Germinal center (tissue), 1 donor: Measurements from ENCODE around the gene TMEM63C.

ENCODE experiments used
- DNase-seq: peaks from one replicate; pipeline ENCODE4 v3.0.0; 2012; ENCODE audit warnings: mixed read lengths, low spot score

The TMEM63C gene

DNA sequence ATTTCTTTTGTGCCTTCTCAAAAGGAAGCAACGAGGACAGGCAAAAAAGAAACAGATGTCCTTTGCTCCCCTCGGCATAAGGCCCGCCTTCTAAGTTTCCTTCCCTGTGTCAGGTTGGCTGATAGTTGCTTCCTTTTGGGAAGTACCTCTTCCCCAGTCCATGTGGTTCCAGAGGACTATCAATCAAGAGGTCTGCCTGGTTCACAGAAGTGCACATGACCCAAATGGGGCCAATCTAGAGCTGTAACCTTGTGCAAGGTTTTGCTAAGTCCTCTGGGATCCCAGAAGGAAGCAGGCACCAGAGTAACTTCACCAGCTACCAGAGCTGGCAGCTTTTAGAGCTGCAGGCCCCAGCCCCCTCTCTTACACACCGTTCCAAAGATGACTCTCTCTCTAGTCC, 42.6 kb downstream of the TMEM63C start:
- DNase-seq = no peak

DNA sequence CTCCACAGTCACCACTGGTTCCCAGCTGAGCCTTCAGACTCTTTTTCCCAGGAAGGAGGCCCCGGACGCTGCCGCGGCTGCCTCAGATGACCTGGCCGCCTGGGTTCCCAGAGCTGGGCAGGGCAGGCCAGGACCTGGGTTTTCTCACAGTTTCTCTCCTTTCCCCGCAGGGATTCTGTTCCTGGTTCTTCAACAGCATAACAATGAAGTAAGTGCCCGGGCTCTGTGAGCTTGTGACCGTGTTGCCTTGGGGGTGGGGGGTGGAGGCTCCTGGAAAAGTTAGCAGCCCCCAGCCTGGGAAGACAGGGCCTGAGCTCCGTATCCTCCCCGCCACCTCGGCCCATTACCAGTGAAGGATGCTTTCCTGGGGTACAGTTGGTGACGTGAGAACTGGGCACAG, 43.7 kb downstream of the TMEM63C start:
- DNase-seq = no peak

DNA sequence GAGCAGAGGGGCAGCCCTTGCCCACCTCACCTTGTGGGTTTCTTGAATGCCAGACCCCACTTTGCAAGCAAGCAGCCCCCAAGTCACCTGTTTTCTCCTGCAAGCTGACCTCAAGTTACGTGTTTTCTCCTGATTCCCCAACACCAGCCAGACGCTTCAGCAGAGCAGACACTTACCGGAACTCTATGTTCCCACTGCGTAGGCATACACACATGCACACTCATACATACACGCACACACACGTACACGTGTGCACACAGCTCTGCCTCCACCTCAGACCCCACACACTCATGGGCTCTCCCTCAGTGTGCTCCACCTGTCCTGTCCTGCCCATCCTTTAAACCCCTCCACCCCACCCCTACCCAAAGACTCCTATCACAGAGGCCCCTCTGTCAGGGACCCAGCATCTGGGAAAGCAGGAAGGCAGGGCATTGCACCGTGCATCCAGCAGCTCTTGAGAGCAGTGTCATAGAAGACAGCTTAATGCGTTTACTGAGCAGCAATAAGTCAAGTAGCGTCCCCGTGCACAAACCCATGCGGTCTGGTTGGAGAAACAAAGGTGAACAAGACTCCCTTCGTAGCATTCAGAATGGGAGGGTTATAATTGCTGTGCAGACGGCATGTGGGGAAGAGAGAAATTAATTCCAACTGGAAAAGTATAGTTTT, 44.4 kb downstream of the TMEM63C start:
- DNase-seq = no peak

DNA sequence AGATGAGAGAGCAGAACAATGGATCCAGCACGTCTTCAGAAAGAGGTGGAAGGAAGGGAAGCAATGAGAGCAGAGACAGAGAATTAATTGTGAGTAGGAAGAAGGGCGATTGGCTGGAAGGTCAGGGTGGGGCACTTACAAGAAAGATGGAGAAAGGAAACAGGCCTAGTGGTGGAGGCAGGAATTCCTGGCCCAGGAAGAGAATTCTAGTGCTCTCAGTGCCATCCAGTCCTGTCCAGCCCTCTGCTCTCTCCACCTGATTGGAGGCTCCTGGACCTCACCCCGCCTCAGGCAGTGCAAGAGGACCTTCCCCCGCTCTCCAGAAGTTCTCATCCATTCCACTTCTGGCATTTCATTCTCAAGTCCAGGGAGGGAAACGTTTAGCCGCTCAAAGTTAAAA, 46.5 kb downstream of the TMEM63C start:
- DNase-seq = no peak

- no peak for DNase-seq
Measured at GRCh38 chr14:77230914-77231313, 49.3 kb downstream of the TMEM63C start.

- DNase-seq = no peak
Measured at GRCh38 chr14:77231721-77232120, 50.1 kb downstream of the TMEM63C start.

GRCh38 chr14:77236814-77237213, 55.2 kb downstream of the TMEM63C start:
- no peak for DNase-seq

GRCh38 chr14:77238356-77238755, 56.8 kb downstream of the TMEM63C start:
- DNase-seq = no peak

DNA sequence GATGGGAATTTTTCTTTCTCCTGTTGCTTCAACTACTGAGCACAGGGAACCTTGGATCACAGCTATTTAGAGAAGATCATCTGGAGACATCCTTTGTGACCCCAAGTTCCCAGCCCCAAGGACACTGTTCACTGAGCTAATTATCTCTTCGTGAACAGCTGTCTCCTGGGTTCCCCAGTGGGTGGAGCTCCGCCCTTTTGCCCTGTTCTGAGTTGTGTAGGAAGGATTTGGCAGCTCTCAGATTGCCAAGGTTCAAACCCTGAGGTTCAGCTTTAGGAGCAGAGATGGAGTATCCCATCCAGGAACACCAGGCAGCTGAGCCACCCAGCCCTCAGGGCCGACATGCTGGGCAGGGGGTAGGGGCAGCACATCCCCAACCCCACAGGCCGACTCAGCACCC, 57.4 kb downstream of the TMEM63C start:
- no peak for DNase-seq

- DNase-seq = no peak
Measured at GRCh38 chr14:77239412-77239811, 57.8 kb downstream of the TMEM63C start.

DNA sequence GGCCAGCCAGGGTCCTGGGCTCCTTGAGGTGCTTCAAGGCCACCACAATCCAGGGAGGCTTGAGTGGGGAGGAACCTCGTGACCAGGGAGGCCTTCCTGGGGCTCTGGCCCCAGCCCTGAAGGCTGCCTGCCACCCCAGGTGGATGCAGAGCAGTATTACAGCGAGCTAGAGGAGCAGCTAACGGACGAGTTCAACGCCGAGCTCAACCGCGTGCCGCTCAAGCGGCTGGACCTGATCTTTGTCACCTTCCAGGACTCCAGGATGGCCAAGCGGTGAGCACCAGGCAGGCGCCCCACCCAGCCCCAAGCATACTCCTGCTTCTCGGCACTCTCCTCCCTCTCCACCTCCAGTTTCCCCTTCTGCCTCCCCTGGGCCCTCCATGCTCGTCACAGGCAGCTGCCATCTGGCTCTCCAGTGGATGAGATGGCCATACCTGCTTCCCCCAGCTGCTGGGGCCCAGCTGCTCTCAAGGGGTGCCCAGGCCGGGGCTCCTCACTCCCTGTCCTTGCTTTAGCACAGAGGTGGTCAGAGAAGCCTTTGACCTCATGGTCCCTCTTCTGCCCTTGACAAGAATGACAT, 58.8 kb downstream of the TMEM63C start:
- DNase-seq = no peak

DNA sequence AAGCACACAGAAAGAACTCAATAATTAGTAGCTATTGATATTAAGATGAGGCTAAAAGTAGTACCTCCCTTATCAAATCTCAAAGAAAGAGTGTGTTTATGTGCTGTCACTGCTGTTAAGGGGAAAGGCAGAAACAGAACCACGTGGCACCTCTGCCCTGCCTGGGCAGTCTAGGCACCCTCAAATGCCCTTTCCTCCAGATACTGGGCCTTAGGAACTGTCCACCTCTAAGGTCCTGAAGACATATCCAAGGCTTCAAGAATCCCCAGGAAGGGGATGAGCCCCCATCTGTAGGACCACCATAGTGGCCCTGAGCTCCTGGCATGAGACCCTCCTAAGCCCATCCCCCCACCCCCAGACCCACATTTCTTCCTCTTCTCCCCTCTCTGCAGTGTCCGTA, 60.4 kb downstream of the TMEM63C start:
- no peak for DNase-seq

DNA sequence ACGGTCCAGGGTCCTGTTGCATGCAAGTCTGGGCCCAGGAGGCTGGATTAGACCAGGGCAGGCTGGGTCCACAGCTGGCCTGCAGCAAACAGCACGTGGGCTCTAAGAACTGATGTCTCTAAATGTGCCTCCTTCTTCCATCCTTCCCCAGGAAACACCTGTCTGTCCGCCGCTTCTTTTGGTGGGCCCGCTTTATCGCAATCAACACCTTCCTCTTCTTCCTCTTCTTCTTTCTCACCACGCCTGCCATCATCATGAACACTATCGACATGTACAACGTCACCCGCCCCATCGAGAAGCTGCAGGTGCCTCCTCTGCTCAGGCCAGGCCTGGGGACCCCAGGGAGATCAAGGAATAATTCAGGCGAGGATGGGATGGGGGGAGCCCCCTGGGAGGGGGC, 61.2 kb downstream of the TMEM63C start:
- peak; percentile 31 for DNase-seq

DNA sequence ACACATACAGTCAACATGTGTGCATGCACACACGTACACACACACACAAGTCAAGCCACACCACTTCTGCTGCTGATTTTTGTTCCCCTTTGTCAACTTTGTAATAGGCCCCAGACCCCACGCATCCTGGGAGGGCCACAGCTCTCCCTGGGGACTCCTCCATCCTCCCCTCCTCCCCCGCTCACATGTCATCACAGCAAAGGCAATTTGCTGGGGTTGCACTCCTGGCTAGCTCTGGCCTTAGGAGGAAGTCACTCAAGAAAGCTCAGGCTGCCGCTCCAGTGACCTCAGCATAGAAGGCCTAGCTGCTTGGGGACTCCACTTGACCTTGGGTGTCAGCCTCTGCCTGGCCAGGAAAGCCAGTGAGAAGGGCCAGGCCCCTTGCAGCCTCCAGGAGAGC, 62.3 kb downstream of the TMEM63C start:
- DNase-seq = peak; percentile 78

DNA sequence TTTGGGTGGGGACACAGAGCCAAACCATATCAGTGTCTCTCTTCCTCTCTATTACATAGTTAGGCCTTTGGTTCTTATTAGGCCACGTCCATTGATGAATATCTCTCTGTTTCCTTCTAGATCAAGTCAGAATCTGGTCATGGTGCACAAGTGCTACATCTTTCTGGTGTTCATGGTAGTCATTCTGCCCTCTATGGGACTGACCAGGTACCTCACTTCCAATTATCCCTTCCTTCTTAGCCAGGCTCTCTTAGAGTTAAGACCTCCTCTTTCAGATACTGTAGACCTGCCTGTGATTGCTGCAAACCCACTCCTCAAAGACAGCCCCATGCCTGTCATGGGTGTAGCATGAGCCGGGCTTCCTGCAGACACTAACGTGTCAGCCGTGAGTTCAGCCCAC, 64.2 kb downstream of the TMEM63C start:
- no peak for DNase-seq

DNA sequence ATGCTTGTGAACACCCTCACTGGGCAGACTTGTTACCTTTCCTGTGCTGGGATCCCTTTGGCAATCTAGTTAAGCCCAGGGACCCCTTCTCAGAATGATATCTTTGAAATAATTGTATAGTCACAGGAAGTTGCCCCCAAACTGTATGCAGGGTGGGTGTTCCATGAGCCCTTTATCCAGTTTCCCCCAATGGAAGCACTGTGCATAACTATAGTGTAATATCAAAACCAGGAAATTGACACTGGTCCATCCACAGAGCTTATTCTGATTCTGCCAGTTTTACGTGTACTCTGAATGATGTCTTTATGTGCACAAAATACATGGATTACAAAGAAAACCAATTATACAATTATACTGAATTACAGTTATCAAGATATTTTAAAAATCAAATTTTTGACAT, 65.2 kb downstream of the TMEM63C start:
- DNase-seq = no peak

DNA sequence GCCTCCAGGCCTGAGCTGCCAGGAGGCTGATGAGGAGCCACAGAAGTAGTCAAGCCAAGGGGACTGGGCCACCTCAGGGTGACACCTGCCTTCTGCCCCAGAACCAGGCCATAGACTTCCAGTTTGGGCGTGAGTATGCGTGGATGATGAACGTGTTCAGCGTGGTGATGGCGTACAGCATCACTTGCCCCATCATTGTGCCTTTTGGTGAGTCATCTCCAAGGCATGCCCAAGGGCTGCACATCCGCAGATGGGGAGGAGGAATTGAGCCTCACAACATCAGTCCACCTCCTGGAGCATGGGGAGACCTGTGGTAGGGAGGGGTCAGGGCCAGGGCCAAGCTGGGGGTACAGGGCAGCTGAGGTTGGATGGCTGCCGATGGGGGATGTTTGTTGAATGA, 67.1 kb downstream of the TMEM63C start:
- no peak for DNase-seq

DNA sequence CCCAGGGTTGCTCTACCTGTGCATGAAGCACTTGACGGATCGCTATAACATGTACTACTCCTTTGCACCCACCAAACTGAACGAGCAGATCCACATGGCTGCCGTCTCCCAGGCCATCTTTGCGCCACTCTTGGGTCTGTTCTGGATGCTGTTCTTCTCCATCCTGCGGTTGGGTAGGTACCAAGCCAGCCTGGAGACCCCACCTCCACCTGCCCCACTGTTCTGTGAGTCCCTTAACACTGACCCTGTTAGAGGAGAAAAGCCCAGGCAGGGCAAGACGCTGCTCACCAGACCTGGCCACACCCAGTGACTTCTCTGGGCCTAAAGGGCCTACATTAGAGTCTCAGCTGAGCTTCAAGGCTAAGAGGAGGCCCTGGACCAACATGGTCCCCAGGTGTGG, 67.7 kb downstream of the TMEM63C start:
- DNase-seq = no peak

GRCh38 chr14:77250927-77251326, 69.3 kb downstream of the TMEM63C start:
- DNase-seq = no peak

DNA sequence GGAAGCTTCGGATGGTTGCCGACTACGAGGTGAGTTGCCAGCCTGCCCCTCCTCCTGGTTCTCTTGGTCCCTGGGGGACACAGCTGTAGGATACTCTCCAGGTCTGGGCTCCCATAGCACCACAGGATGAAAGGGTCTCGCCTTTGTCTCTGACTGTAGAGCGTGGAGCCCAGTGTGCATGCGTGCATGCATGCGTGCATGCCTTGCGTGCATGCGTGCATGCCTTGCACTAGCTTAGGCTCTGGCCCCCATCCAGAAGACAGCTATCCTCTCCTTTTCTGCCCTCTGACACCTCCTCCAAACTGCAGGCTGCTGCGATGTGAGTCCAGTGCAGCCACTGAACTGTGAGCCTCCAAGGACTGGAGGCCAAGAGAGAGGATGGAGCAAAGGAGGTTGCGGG, 70.3 kb downstream of the TMEM63C start:
- no peak for DNase-seq

GRCh38 chr14:77253333-77254190, 72.0 kb downstream of the TMEM63C start:
- DNase-seq = no peak

DNA sequence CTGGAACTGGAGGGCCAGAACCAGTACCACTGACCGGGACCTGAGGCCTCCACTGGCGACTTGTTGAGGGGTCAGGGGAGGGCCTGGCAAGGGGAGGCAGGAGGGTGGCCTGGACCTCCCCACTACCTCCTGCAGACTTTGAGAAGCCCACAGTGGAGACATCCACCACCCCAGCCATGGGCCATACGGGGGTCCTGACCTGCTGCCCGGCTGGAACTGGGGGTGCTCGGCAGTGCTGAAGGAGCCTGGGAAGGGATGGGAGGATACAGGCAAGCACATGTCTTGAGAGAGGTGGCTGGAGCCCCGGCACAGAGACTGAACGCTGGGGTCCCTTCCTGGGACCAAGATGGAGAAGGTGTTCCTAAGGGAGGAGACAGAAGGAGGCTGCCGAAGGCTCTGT, 75.1 kb downstream of the TMEM63C start:
- no peak for DNase-seq

GRCh38 chr14:77257700-77258099, 76.1 kb downstream of the TMEM63C start:
- no peak for DNase-seq
